IPS-18c (cell line): Measurements from ENCODE around the gene KANK2.
"Not testable (repeated sequence)": the region's sequence is repeated elsewhere in the genome, so short reads cannot be mapped to it uniquely, and the experiment has no call there.

Experiments used
- H3K4me3 ChIP-seq: 2 replicates; pipeline ENCODE4 v1.7.0; 2013; ENCODE audit warnings: low read depth, mild to moderate bottlenecking, low read length, moderate library complexity; ENCODE audit not compliant: insufficient read depth
- H3K9me3 ChIP-seq: one replicate; pipeline ENCODE4 v1.6.1; 2013; ENCODE audit warnings: mild to moderate bottlenecking, low read length, moderate library complexity; ENCODE audit not compliant: control insufficient read depth, insufficient read depth

The KANK2 gene

GRCh38 chr19:11138601-11139300 lies 58.6 kb downstream of the KANK2 start:
- Histone ChIP-seq H3K4me3 (no peak overlapping the region), H3K9me3 (peaks cover 3% of the 10 kb centered on the region)

GRCh38 chr19:11137542-11138384 lies 59.6 kb downstream of the KANK2 start:
- H3K9me3 ChIP-seq = peaks cover 3% of the 10 kb centered on the region
- H3K4me3 ChIP-seq = peak overlapping the region; percentile 47; the same call in 1 of the 2 replicates

GRCh38 chr19:11136400-11137101 lies 60.8 kb downstream of the KANK2 start:
- no peak overlapping the region for H3K4me3 ChIP-seq
- peaks cover 3% of the 10 kb centered on the region for H3K9me3 ChIP-seq

- Histone ChIP-seq H3K4me3 (no peak overlapping the region), H3K9me3 (peaks cover 2% of the 10 kb centered on the region)
These were observed 65.9 kb downstream of the KANK2 start for GRCh38 chr19:11131471-11131870.

GRCh38 chr19:11130824-11131455 lies 66.4 kb downstream of the KANK2 start:
- no peak overlapping the region for H3K4me3 ChIP-seq
- H3K9me3 ChIP-seq = peaks cover 2% of the 10 kb centered on the region

- no peak overlapping the region for H3K4me3 ChIP-seq
- peaks cover 2% of the 10 kb centered on the region for H3K9me3 ChIP-seq
These were observed 69.4 kb downstream of the KANK2 start for GRCh38 chr19:11127905-11128304.

GRCh38 chr19:11125994-11126685 lies 71.2 kb downstream of the KANK2 start:
- H3K4me3 ChIP-seq = no peak overlapping the region
- H3K9me3 ChIP-seq = peaks cover 2% of the 10 kb centered on the region

- not testable (repeated sequence) for H3K9me3 ChIP-seq
These were observed 73.2 kb downstream of the KANK2 start for GRCh38 chr19:11124157-11124556.

GRCh38 chr19:11123114-11123513 lies 74.2 kb downstream of the KANK2 start:
- Histone ChIP-seq H3K9me3 (peaks cover 2% of the 10 kb centered on the region), H3K4me3 (no peak overlapping the region)

More at GRCh38 chr19:11124157-11124556, 73.2 kb downstream of the KANK2 start:
- not testable (repeated sequence) for H3K4me3 ChIP-seq

- not testable (repeated sequence) for H3K4me3 ChIP-seq, H3K9me3 ChIP-seq
These were observed 75.4 kb downstream of the KANK2 start for GRCh38 chr19:11121963-11122362.

- Histone ChIP-seq H3K4me3 (no peak overlapping the region), H3K9me3 (no peaks in the 10 kb centered on the region)
These were observed 80.8 kb downstream of the KANK2 start for GRCh38 chr19:11116507-11116906.

GRCh38 chr19:11115895-11116446 lies 81.4 kb downstream of the KANK2 start:
- no peak overlapping the region for H3K4me3 ChIP-seq
- no peaks in the 10 kb centered on the region for H3K9me3 ChIP-seq

- no peak overlapping the region for H3K4me3 ChIP-seq
- no peaks in the 10 kb centered on the region for H3K9me3 ChIP-seq
These were observed 82.3 kb downstream of the KANK2 start for GRCh38 chr19:11115042-11115441.
